HepG2 (cell line): ENCODE measurements around the gene CXADR. TPM values are rescaled to one million over a fixed set of nuclear protein-coding genes. Genes with fewer than 3 reads are reported as not detected.
A peak's percentile ranks its signal among the peaks of the same experiment; 100 is the strongest.

ENCODE experiments used
- ELF3 ChIP-seq: IDR thresholded peaks from 2 replicates; pipeline ENCODE4 v1.6.1; 2016; ENCODE audit warnings: missing genetic modification reagents, missing compliant biosample characterization
- FOSL1 ChIP-seq: sonication (generic); formaldehyde crosslinking; IDR thresholded peaks from 2 replicates; pipeline ENCODE4 v1.9.0; 2021; ENCODE audit warnings: missing genetic modification reagents, borderline replicate concordance
- FOXP1 ChIP-seq, 2 experiments: fragments of 450-650 bp in 1 of 2; IDR thresholded peaks; 2 replicates each; pipeline ENCODE4 v1.6.1; 2017 to 2018; ENCODE audit warnings: antibody characterized with exemption in 1 of 2
- GABPA ChIP-seq, 2 experiments: IDR thresholded peaks; 2 replicates each; pipeline ENCODE4 v1.6.1; 2011 to 2016; ENCODE audit warnings: low read depth in 2 of 2, low read length in 1 of 2, missing biosample characterization in 1 of 2, missing genetic modification characterization in 1 of 2
- HMG20A ChIP-seq: IDR thresholded peaks from 2 replicates; pipeline ENCODE4 v1.6.1; 2016; ENCODE audit warnings: borderline replicate concordance
- HNRNPUL1 ChIP-seq: fragments of 200-400 bp; formaldehyde crosslinking; IDR thresholded peaks from 2 replicates; pipeline ENCODE4 v1.6.1; 2017; ENCODE audit warnings: low read depth, mild to moderate bottlenecking, low read length, moderate library complexity
- KLF13 ChIP-seq: sonication (generic); formaldehyde crosslinking; IDR thresholded peaks from 2 replicates; pipeline ENCODE4 v1.4.0; 2020; ENCODE audit warnings: mild to moderate bottlenecking, missing genetic modification reagents
- MIXL1 ChIP-seq: IDR thresholded peaks from 2 replicates; pipeline ENCODE4 v1.6.1; 2016
- NR2C2 ChIP-seq: sonication (generic); formaldehyde crosslinking; IDR thresholded peaks from 2 replicates; pipeline ENCODE4 v1.4.0; 2020; ENCODE audit warnings: missing genetic modification reagents, mild to moderate bottlenecking, moderate library complexity, borderline replicate concordance
- RFXANK ChIP-seq: IDR thresholded peaks from 2 replicates; pipeline ENCODE4 v1.6.1; 2016
- SMC3 ChIP-seq: IDR thresholded peaks from 2 replicates; pipeline ENCODE4 v1.6.1; 2011; ENCODE audit warnings: low read length, improper control_type of control experiment
- ZFP37 ChIP-seq: sonication (generic); formaldehyde crosslinking; IDR thresholded peaks from 2 replicates; pipeline ENCODE4 v1.4.0; 2020; ENCODE audit warnings: missing genetic modification reagents, borderline replicate concordance
- ZKSCAN1 ChIP-seq: fragments of 150-350 bp; IDR thresholded peaks from 2 replicates; pipeline ENCODE4 v1.6.1; 2014; ENCODE audit warnings: low read length
- ZNF333 ChIP-seq: sonication (generic); formaldehyde crosslinking; IDR thresholded peaks from 2 replicates; pipeline ENCODE4 v1.4.0; 2020; ENCODE audit warnings: mild to moderate bottlenecking, missing genetic modification reagents, borderline replicate concordance
- ZNF34 ChIP-seq: sonication (generic); formaldehyde crosslinking; IDR thresholded peaks from 2 replicates; pipeline ENCODE4 v1.4.0; 2020; ENCODE audit warnings: mild to moderate bottlenecking, missing genetic modification reagents, borderline replicate concordance
- ZNF713 ChIP-seq: sonication (generic); formaldehyde crosslinking; IDR thresholded peaks from 2 replicates; pipeline ENCODE4 v1.4.0; 2020; ENCODE audit warnings: mild to moderate bottlenecking, missing genetic modification reagents
- polyA plus RNA-seq, 8 experiments: library from polyadenylated mRNA; depleted of rRNA in 3 of 8; stranded (reverse) in 7 of 8; unstranded in 1 of 8; fragments of >200 nt; fragmentation: Illumina TruSeq in 4 of 8; extraction: Trizol in 4 of 8; gene quantifications; 2 replicates each; pipeline versions ENCODE4 v1.2.1 to v1.2.3, GENCODE V29; 2011 to 2016; ENCODE audit warnings: low read depth in 4 of 8, missing spikeins in 1 of 8, mixed read lengths in 1 of 8; ENCODE audit not compliant: insufficient read depth in 1 of 8
- total RNA-seq, 5 experiments: library from RNA; depleted of rRNA; stranded (reverse); fragments of >200 nt; fragmentation: Illumina TruSeq; extraction: Trizol; gene quantifications; 2 replicates each; pipeline ENCODE4 v1.2.3, GENCODE V29; 2016; ENCODE audit warnings: low read depth in 1 of 5
- TF ChIP-seq, protein P1 (sequence below): IDR thresholded peaks from 2 replicates; pipeline ENCODE4 v1.6.1; 2016; ENCODE audit warnings: missing genetic modification reagents, missing compliant biosample characterization
- TF ChIP-seq, protein P2 (sequence below): sonication (generic); IDR thresholded peaks from 2 replicates; pipeline ENCODE4 v1.6.1; 2016; ENCODE audit warnings: low read depth, borderline replicate concordance
- TF ChIP-seq, protein P3 (sequence below): sonication (generic); formaldehyde crosslinking; IDR thresholded peaks from 2 replicates; pipeline ENCODE4 v1.4.0; 2020; ENCODE audit warnings: missing genetic modification reagents
- TF ChIP-seq, protein P4 (sequence below): IDR thresholded peaks from 2 replicates; pipeline ENCODE4 v1.6.1; 2016
- TF ChIP-seq, protein P5 (sequence below): sonication (generic); formaldehyde crosslinking; IDR thresholded peaks from 2 replicates; pipeline ENCODE4 v1.5.1; 2020; ENCODE audit warnings: mild to moderate bottlenecking, moderate library complexity, missing genetic modification reagents
- TF ChIP-seq, protein P6 (sequence below): IDR thresholded peaks from 2 replicates; pipeline ENCODE4 v1.6.1; 2016; ENCODE audit warnings: low read depth

The CXADR gene
- total and polyA plus RNA-seq, 2 of the 13 experiments (the other 11 are each of a cell fraction or from before 2014, with no cell fraction given): 86.8 to 110 TPM

DNA sequence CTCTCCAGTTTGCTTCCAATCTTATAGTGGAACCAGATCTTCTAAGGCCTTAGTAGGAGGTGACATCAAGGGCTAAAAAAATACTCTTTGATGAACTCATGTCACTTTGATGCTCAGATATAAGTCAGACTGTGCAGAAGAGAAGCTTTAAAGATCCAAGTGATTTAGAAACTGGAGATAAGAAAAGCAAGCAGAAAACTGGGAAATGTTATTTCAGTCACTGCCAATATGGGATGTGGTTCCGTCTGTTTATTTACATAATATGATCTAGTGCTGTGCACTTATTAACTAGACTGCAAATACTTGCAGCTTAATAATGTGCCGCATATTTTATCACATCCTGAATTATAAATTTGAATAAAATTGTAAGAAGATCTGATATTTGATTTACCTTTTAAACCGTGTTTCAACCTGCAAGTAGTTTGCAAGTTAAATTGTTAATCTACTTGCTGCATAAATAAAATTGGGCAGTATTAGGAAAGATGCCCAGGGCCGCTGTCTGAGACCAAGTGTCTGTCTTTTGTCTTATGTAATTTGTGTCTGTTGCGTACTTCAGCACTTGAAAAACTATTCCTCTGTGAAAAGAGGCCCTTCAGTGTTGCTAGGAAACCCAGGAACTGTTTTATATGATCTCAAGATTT, 29.6 kb downstream of the CXADR start (continued):
- TF ChIP-seq, protein P1, sequence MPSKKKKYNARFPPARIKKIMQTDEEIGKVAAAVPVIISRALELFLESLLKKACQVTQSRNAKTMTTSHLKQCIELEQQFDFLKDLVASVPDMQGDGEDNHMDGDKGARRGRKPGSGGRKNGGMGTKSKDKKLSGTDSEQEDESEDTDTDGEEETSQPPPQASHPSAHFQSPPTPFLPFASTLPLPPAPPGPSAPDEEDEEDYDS (CRISPR knock-in tag): 0 out of 2 replicates have a peak, but pooled peaks have one; percentile 42
- no peak for TF ChIP-seq ZNF713
- TF ChIP-seq ELF3 (CRISPR knock-in tag): peak; percentile 84
- TF ChIP-seq ZNF34 (CRISPR knock-in tag): no peak
- no peak for TF ChIP-seq GABPA (IDR thresholded peaks at IDR 0.05; ENCODE audit: low read depth, low read length)
- TF ChIP-seq GABPA (CRISPR knock-in tag; IDR thresholded peaks at IDR 0.05; ENCODE audit: low read depth): peak; percentile 44; the same call in 1 of the 2 replicates
- no peak for TF ChIP-seq ZKSCAN1
- peak; percentile 46; the same call in 1 of the 2 replicates for TF ChIP-seq FOSL1 (CRISPR knock-in tag)
- no peak for TF ChIP-seq SMC3
- peak; percentile 96; the same call in 1 of the 2 replicates for TF ChIP-seq HMG20A (CRISPR knock-in tag)
- TF ChIP-seq RFXANK (CRISPR knock-in tag): 0 out of 2 replicates have a peak, but pooled peaks have one; percentile 37
- TF ChIP-seq, protein P2, sequence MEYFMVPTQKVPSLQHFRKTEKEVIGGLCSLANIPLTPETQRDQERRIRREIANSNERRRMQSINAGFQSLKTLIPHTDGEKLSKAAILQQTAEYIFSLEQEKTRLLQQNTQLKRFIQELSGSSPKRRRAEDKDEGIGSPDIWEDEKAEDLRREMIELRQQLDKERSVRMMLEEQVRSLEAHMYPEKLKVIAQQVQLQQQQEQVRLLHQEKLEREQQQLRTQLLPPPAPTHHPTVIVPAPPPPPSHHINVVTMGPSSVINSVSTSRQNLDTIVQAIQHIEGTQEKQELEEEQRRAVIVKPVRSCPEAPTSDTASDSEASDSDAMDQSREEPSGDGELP: peak; percentile 73; the same call in 1 of the 2 replicates
- TF ChIP-seq ZFP37 (CRISPR knock-in tag): no peak
- TF ChIP-seq HNRNPUL1: peak; percentile 64; the same call in 1 of the 2 replicates
- TF ChIP-seq, protein P3, sequence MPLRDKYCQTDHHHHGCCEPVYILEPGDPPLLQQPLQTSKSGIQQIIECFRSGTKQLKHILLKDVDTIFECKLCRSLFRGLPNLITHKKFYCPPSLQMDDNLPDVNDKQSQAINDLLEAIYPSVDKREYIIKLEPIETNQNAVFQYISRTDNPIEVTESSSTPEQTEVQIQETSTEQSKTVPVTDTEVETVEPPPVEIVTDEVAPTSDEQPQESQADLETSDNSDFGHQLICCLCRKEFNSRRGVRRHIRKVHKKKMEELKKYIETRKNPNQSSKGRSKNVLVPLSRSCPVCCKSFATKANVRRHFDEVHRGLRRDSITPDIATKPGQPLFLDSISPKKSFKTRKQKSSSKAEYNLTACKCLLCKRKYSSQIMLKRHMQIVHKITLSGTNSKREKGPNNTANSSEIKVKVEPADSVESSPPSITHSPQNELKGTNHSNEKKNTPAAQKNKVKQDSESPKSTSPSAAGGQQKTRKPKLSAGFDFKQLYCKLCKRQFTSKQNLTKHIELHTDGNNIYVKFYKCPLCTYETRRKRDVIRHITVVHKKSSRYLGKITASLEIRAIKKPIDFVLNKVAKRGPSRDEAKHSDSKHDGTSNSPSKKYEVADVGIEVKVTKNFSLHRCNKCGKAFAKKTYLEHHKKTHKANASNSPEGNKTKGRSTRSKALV: peak; percentile 15; the same call in 1 of the 2 replicates
- TF ChIP-seq, protein P4, sequence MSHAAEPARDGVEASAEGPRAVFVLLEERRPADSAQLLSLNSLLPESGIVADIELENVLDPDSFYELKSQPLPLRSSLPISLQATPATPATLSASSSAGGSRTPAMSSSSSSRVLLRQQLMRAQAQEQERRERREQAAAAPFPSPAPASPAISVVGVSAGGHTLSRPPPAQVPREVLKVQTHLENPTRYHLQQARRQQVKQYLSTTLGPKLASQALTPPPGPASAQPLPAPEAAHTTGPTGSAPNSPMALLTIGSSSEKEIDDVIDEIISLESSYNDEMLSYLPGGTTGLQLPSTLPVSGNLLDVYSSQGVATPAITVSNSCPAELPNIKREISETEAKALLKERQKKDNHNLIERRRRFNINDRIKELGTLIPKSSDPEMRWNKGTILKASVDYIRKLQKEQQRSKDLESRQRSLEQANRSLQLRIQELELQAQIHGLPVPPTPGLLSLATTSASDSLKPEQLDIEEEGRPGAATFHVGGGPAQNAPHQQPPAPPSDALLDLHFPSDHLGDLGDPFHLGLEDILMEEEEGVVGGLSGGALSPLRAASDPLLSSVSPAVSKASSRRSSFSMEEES: peak; percentile 45; the same call in 1 of the 2 replicates
- no peak for TF ChIP-seq ZNF333 (CRISPR knock-in tag)
- no peak; the same call in 1 of the 2 replicates for TF ChIP-seq NR2C2 (CRISPR knock-in tag)
- TF ChIP-seq KLF13 (CRISPR knock-in tag): no peak
- TF ChIP-seq, protein P5, sequence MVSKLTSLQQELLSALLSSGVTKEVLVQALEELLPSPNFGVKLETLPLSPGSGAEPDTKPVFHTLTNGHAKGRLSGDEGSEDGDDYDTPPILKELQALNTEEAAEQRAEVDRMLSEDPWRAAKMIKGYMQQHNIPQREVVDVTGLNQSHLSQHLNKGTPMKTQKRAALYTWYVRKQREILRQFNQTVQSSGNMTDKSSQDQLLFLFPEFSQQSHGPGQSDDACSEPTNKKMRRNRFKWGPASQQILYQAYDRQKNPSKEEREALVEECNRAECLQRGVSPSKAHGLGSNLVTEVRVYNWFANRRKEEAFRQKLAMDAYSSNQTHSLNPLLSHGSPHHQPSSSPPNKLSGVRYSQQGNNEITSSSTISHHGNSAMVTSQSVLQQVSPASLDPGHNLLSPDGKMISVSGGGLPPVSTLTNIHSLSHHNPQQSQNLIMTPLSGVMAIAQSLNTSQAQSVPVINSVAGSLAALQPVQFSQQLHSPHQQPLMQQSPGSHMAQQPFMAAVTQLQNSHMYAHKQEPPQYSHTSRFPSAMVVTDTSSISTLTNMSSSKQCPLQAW (CRISPR knock-in tag): peak; percentile 70; the same call in 1 of the 2 replicates
- TF ChIP-seq, protein P6, sequence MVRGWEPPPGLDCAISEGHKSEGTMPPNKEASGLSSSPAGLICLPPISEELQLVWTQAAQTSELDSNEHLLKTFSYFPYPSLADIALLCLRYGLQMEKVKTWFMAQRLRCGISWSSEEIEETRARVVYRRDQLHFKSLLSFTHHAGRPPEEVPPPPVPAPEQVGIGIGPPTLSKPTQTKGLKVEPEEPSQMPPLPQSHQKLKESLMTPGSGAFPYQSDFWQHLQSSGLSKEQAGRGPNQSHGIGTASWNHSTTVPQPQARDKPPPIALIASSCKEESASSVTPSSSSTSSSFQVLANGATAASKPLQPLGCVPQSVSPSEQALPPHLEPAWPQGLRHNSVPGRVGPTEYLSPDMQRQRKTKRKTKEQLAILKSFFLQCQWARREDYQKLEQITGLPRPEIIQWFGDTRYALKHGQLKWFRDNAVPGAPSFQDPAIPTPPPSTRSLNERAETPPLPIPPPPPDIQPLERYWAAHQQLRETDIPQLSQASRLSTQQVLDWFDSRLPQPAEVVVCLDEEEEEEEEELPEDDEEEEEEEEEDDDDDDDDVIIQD (CRISPR knock-in tag): peak; percentile 59
- TF ChIP-seq FOXP1 (IDR thresholded peaks at IDR 0.05): no peak
- peak; percentile 85 for TF ChIP-seq FOXP1 (CRISPR knock-in tag; IDR thresholded peaks at IDR 0.05)
- TF ChIP-seq MIXL1 (CRISPR knock-in tag): peak; percentile 80; the same call in 1 of the 2 replicates
